SK-N-SH (cell line): ENCODE measurements around the gene CISD3.

ENCODE experiments used
- CHD2 ChIP-seq: fragments of 150-350 bp; IDR thresholded peaks from 2 replicates; pipeline ENCODE4 v1.6.1; 2018; ENCODE audit warnings: low read length; ENCODE audit not compliant: partially characterized antibody
- CTCF ChIP-seq: fragments of 200-600 bp; sonication (generic); IDR thresholded peaks from 2 replicates; pipeline ENCODE4 v1.6.1; 2017; ENCODE audit warnings: antibody characterized with exemption, mild to moderate bottlenecking, moderate library complexity
- ELF1 ChIP-seq: IDR thresholded peaks from 2 replicates; pipeline ENCODE4 v1.4.0; 2012
- GABPA ChIP-seq: IDR thresholded peaks from 2 replicates; pipeline ENCODE4 v1.4.0; 2012; ENCODE audit warnings: low read depth, mild to moderate bottlenecking
- RFX5 ChIP-seq: IDR thresholded peaks from 2 replicates; pipeline ENCODE4 v1.6.1; 2012; ENCODE audit warnings: mild to moderate bottlenecking, improper control_type of control experiment, low read length
- RXRA ChIP-seq: IDR thresholded peaks from 2 replicates; pipeline ENCODE4 v1.4.0; 2012; ENCODE audit warnings: low read depth, mild to moderate bottlenecking, borderline replicate concordance
- YY1 ChIP-seq: IDR thresholded peaks from 2 replicates; pipeline ENCODE4 v1.4.0; 2012; ENCODE audit warnings: low read depth, mild to moderate bottlenecking
- ZBTB33 ChIP-seq: IDR thresholded peaks from 2 replicates; pipeline ENCODE4 v1.4.0; 2012; ENCODE audit warnings: low read depth, borderline replicate concordance

- TF ChIP-seq RXRA, result no peak
- no peak for TF ChIP-seq CTCF
- TF ChIP-seq RFX5, result no peak
- TF ChIP-seq ZBTB33, result no peak
- TF ChIP-seq YY1, result no peak
- no peak for TF ChIP-seq ELF1
- no peak for TF ChIP-seq CHD2
- no peak for TF ChIP-seq GABPA
These were observed 12.9 kb upstream of the CISD3 start for GRCh38 chr17:38717139-38717745.
